K562 (cell line): ENCODE results near the gene TRPV6. TPM values are rescaled to one million over a fixed set of nuclear protein-coding genes. Genes with fewer than 3 reads are reported as not detected.

ENCODE experiments used
- ATF6 ChIP-seq: sonication (generic); formaldehyde crosslinking; IDR thresholded peaks from 2 replicates; pipeline ENCODE4 v1.4.0; 2020; ENCODE audit warnings: mild to moderate bottlenecking, missing genetic modification reagents
- CREM ChIP-seq: IDR thresholded peaks from 2 replicates; pipeline ENCODE4 v1.6.1; 2014; ENCODE audit warnings: antibody characterized with exemption, low read depth
- CTBP1 ChIP-seq: fragments of 450-650 bp; IDR thresholded peaks from 2 replicates; pipeline ENCODE4 v1.6.1; 2016; ENCODE audit warnings: borderline replicate concordance
- FOXP1 ChIP-seq: sonication (generic); formaldehyde crosslinking; IDR thresholded peaks from 2 replicates; pipeline ENCODE4 v1.8.0; 2022; ENCODE audit warnings: mild to moderate bottlenecking, missing genetic modification reagents
- IRF1 ChIP-seq: sonication (generic); formaldehyde crosslinking; IDR thresholded peaks from 2 replicates; pipeline ENCODE4 v1.8.0; 2022; ENCODE audit warnings: missing genetic modification reagents, mild to moderate bottlenecking, borderline replicate concordance
- MAFF ChIP-seq: IDR thresholded peaks from 2 replicates; pipeline ENCODE4 v1.6.1; 2012; ENCODE audit warnings: low read length, improper control_type of control experiment
- SMC3 ChIP-seq: conservative IDR thresholded peaks from 2 replicates; pipeline ENCODE4 v1.6.1; 2011; ENCODE audit warnings: low read depth, low read length, improper control_type of control experiment; ENCODE audit not compliant: insufficient read depth
- TARDBP ChIP-seq: fragments of 450-650 bp; IDR thresholded peaks from 2 replicates; pipeline ENCODE4 v1.6.1; 2016
- ZBTB1 ChIP-seq: sonication (generic); formaldehyde crosslinking; IDR thresholded peaks from 2 replicates; pipeline ENCODE4 v1.8.1; 2023; ENCODE audit warnings: missing genetic modification reagents, low read depth, mild to moderate bottlenecking, borderline replicate concordance
- ZNF124 ChIP-seq: sonication (generic); formaldehyde crosslinking; IDR thresholded peaks from 2 replicates; pipeline ENCODE4 v1.8.1; 2022; ENCODE audit warnings: missing genetic modification reagents
- ZNF143 ChIP-seq: sonication (generic); formaldehyde crosslinking; IDR thresholded peaks from 2 replicates; pipeline ENCODE4 v1.9.0; 2022; ENCODE audit warnings: mild to moderate bottlenecking, missing genetic modification reagents
- ZNF146 ChIP-seq: IDR thresholded peaks from one replicate; pipeline ENCODE4 v1.6.1; 2018; ENCODE audit warnings: missing compliant biosample characterization; ENCODE audit not compliant: unreplicated experiment
- ZNF24 ChIP-seq: fragments of 450-650 bp; IDR thresholded peaks from 2 replicates; pipeline ENCODE4 v1.6.1; 2016
- ZNF274 ChIP-seq: IDR thresholded peaks from 2 replicates; pipeline ENCODE4 v1.6.1; 2011; ENCODE audit warnings: low read depth, mild to moderate bottlenecking, low read length, moderate library complexity, borderline replicate concordance
- ZNF407 ChIP-seq: fragments of 450-650 bp; IDR thresholded peaks from 2 replicates; pipeline ENCODE4 v1.6.1; 2016; ENCODE audit warnings: low read depth
- ZNF75A ChIP-seq: fragments of 450-650 bp; formaldehyde crosslinking; IDR thresholded peaks from 2 replicates; pipeline ENCODE4 v1.4.0; 2020; ENCODE audit warnings: mild to moderate bottlenecking
- polyA plus RNA-seq, 8 experiments: library from polyadenylated mRNA; depleted of rRNA in 4 of 8; stranded (reverse) in 5 of 8; unstranded in 3 of 8; fragments of >200 nt; fragmentation: Nextera tagmentation in 2 of 8; fragmentation: Illumina TruSeq in 1 of 8; extraction: Ambion mirVana in 2 of 8; extraction: Trizol in 1 of 8; gene quantifications; 2 replicates each; pipeline versions ENCODE4 v1.2.1 to v1.2.3, GENCODE V29; 2011 to 2014; ENCODE audit warnings: inconsistent platforms in 1 of 8, missing spikeins in 1 of 8
- total RNA-seq, 7 experiments: library from RNA; depleted of rRNA in 6 of 7; stranded (reverse); fragments of >200 nt in 6 of 7; fragmentation: Illumina TruSeq in 2 of 7; extraction: Trizol in 2 of 7; gene quantifications; 2 replicates each; pipeline versions ENCODE4 v1.2.1 to v1.2.3, GENCODE V29; 2011 to 2021; ENCODE audit warnings: low replicate concordance in 1 of 7
- TF ChIP-seq, protein P1 (sequence below): sonication (generic); formaldehyde crosslinking; IDR thresholded peaks from 2 replicates; pipeline ENCODE4 v1.9.0; 2022; ENCODE audit warnings: mild to moderate bottlenecking, missing genetic modification reagents

Gene TRPV6
- total and polyA plus RNA-seq, 9 of the 15 experiments (the other 6 are each of a cell fraction or from before 2014, with no cell fraction given), result 0.04 to 0.36 (median 0.11) TPM

GRCh38 chr7:142866361-142867096 is 19.0 kb downstream of the TRPV6 start (continued):
- TF ChIP-seq ZNF407 (no peak), CTBP1 (peak; percentile 47; the same call in 1 of the 2 replicates), ZBTB1 (no peak), ZNF24 (no peak), ZNF75A (CRISPR knock-in tag) (no peak), ZNF124 (CRISPR knock-in tag) (0 out of 2 replicates have a peak, but pooled peaks have one; percentile 25), TARDBP (no peak), FOXP1 (CRISPR knock-in tag) (peak; percentile 85; the same call in 1 of the 2 replicates), IRF1 (no peak), MAFF (no peak), ZNF146 (CRISPR knock-in tag) (no peak), SMC3 (peak; percentile 74), ZNF274 (no peak), CREM (0 out of 2 replicates have a peak, but pooled peaks have one; percentile 8), ATF6 (CRISPR knock-in tag) (no peak), ZNF143 (CRISPR knock-in tag) (no peak)
- TF ChIP-seq, protein P1, sequence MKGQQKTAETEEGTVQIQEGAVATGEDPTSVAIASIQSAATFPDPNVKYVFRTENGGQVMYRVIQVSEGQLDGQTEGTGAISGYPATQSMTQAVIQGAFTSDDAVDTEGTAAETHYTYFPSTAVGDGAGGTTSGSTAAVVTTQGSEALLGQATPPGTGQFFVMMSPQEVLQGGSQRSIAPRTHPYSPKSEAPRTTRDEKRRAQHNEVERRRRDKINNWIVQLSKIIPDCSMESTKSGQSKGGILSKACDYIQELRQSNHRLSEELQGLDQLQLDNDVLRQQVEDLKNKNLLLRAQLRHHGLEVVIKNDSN (CRISPR knock-in tag), result no peak
